Measurements from ENCODE around the gene LMF1. TPM values are rescaled to one million over a fixed set of nuclear protein-coding genes. Genes with fewer than 3 reads are reported as not detected.

LMF1 gene
- total and polyA plus RNA-seq, 2 donors (not counting 1 experiment from before 2014, with no cell fraction given), result 36.4 to 63.2 TPM

DNA sequence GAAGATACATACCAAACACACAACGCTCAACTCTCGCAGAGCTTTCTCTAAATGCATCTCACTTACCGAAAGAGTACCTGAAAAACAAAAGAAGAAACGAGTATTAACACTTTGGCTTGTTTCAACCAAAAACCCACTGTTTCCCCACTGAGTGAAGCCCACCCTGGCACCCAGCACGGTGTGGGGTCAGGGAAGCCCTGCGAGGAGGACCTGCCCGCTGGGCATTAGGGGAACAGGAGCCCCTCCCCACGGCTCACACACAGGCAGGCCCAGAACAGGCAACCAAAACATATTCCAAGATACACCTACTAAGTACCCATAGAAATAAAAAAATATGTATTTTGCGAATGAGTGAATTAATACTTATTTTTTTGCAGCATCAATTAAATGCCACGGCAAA, 36.6 kb downstream of the LMF1 start:
- Mint-ChIP-seq H3K9me3 (ENCODE audit: insufficient read depth) (no peaks in the 10 kb centered on the region), H3K27me3 (no peaks in the 10 kb centered on the region), H3K27ac (no peak overlapping the region), H3K4me1 (no peaks in the 10 kb centered on the region), H3K4me3 (no peak overlapping the region)
- no peak overlapping the region for H3K9ac ChIP-seq (ENCODE audit: low read length)
- WGBS (ENCODE audit: insufficient coverage), result 100% methylated on average over 3 of the region's 10 CpGs
- H3K27ac ChIP-seq (ENCODE audit: low read length in 2 of 2), result no peak overlapping the region
- ATAC-seq (ENCODE audit: low read depth) (no peak), DNase-seq (no peak)
- peaks cover 0 to 7% of the 10 kb centered on the region in 2 experiments for H3K36me3 ChIP-seq (replicated peaks in 1 of 2; ENCODE audit: control extremely low read depth in 1 of 2, control insufficient read depth in 1 of 2, extremely low read depth in 1 of 2, insufficient read depth in 2 of 2, low read length in 1 of 2)
- H4K20me1 ChIP-seq (ENCODE audit: control insufficient read depth, insufficient read depth, low read length, poor library complexity, severe bottlenecking), result no peaks in the 10 kb centered on the region
- TF ChIP-seq, protein P1, sequence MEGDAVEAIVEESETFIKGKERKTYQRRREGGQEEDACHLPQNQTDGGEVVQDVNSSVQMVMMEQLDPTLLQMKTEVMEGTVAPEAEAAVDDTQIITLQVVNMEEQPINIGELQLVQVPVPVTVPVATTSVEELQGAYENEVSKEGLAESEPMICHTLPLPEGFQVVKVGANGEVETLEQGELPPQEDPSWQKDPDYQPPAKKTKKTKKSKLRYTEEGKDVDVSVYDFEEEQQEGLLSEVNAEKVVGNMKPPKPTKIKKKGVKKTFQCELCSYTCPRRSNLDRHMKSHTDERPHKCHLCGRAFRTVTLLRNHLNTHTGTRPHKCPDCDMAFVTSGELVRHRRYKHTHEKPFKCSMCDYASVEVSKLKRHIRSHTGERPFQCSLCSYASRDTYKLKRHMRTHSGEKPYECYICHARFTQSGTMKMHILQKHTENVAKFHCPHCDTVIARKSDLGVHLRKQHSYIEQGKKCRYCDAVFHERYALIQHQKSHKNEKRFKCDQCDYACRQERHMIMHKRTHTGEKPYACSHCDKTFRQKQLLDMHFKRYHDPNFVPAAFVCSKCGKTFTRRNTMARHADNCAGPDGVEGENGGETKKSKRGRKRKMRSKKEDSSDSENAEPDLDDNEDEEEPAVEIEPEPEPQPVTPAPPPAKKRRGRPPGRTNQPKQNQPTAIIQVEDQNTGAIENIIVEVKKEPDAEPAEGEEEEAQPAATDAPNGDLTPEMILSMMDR (IDR thresholded peaks at IDR 0.05), result no peak
- TF ChIP-seq EZH2 (IDR thresholded peaks at IDR 0.05; ENCODE audit: borderline replicate concordance, insufficient read depth, low read depth, low read length, poor library complexity, severe bottlenecking), result no peak
- CTCF ChIA-PET, result no interaction called here
- H3K4me3 ChIP-seq (ENCODE audit: control extremely low read depth in 1 of 5, extremely low read depth in 1 of 5, insufficient read depth in 1 of 5, low read depth in 2 of 5, low read length in 4 of 5), result no peak overlapping the region
- no peak overlapping the region for H2AFZ ChIP-seq (ENCODE audit: insufficient read depth, low read depth, low read length, poor library complexity, severe bottlenecking)
- H3K4me2 ChIP-seq (replicated peaks; ENCODE audit: low read depth, low read length, poor library complexity, severe bottlenecking), result no peak overlapping the region
- H3K4me1 ChIP-seq (ENCODE audit: control insufficient read depth in 2 of 2, insufficient read depth in 2 of 2, low read length in 2 of 2), result no peaks in the 10 kb centered on the region
- H3K79me2 ChIP-seq (ENCODE audit: control insufficient read depth, insufficient read depth, low read length), result no peaks in the 10 kb centered on the region
- no peaks in the 10 kb centered on the region for H3K27me3 ChIP-seq (replicated peaks in 1 of 4; ENCODE audit: control extremely low read depth in 1 of 4, control insufficient read depth in 3 of 4, insufficient read depth in 4 of 4, low read length in 3 of 4)
- POLR2A ChIA-PET, result no interaction called here
- H3K9me3 ChIP-seq (ENCODE audit: control extremely low read depth in 1 of 3, control insufficient read depth in 2 of 3, insufficient read depth in 1 of 3, low read length in 2 of 3), result peaks cover 0 to under 1% (median 0%) of the 10 kb centered on the region in 3 donors
- intact Hi-C loops (cut with micrococcal nuclease), result no loop called here

DNA sequence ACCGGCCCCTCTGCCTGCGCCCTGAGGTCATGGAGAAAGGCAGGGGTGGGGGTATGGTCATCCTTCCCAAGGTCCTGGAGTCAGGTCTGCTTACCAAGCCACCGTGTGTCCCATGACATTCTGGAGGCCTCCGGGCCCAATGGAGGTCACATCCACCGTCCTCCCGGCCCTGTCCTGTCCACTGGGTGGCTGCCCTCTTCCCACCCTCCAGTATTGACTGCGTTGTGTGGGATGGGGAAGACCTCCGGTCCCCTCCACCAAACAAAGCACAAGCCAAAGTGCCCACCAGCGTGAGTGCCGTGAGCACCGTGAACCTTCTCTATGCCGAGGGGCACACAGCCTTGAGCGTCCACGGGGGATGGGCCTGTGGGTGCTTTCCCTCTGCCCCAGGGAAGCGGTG, 37.2 kb downstream of the LMF1 start:
- TF ChIP-seq, protein P1 (IDR thresholded peaks at IDR 0.05), result no peak
- no peak for TF ChIP-seq EZH2 (IDR thresholded peaks at IDR 0.05; ENCODE audit: borderline replicate concordance, insufficient read depth, low read depth, low read length, poor library complexity, severe bottlenecking)
- no peak for ATAC-seq (ENCODE audit: low read depth)
- CTCF ChIA-PET, result no interaction called here
- no peaks in the 10 kb centered on the region for H3K27me3 ChIP-seq (replicated peaks in 1 of 4; ENCODE audit: control extremely low read depth in 1 of 4, control insufficient read depth in 3 of 4, insufficient read depth in 4 of 4, low read length in 3 of 4)
- Mint-ChIP-seq H3K27me3 (no peaks in the 10 kb centered on the region), H3K9me3 (ENCODE audit: insufficient read depth) (no peaks in the 10 kb centered on the region), H3K4me1 (no peaks in the 10 kb centered on the region), H3K4me3 (no peak overlapping the region), H3K27ac (no peak overlapping the region)
- DNase-seq, result no peak
- H3K4me1 ChIP-seq (ENCODE audit: control insufficient read depth in 2 of 2, insufficient read depth in 2 of 2, low read length in 2 of 2), result no peaks in the 10 kb centered on the region
- intact Hi-C loops (cut with micrococcal nuclease), result no loop called here
- no peaks in the 10 kb centered on the region for H4K20me1 ChIP-seq (ENCODE audit: control insufficient read depth, insufficient read depth, low read length, poor library complexity, severe bottlenecking)
- H3K36me3 ChIP-seq (replicated peaks in 1 of 2; ENCODE audit: control extremely low read depth in 1 of 2, control insufficient read depth in 1 of 2, extremely low read depth in 1 of 2, insufficient read depth in 2 of 2, low read length in 1 of 2), result peaks cover 0 to 7% of the 10 kb centered on the region in 2 experiments
- 95% methylated on average over 12 of the region's 15 CpGs for WGBS (ENCODE audit: insufficient coverage)
- H3K9me3 ChIP-seq (ENCODE audit: control extremely low read depth in 1 of 3, control insufficient read depth in 2 of 3, insufficient read depth in 1 of 3, low read length in 2 of 3), result no peaks in the 10 kb centered on the region
- POLR2A ChIA-PET, result no interaction called here
- no peak overlapping the region for H3K4me3 ChIP-seq (ENCODE audit: control extremely low read depth in 1 of 5, extremely low read depth in 1 of 5, insufficient read depth in 1 of 5, low read depth in 2 of 5, low read length in 4 of 5)
- no peaks in the 10 kb centered on the region for H3K79me2 ChIP-seq (ENCODE audit: control insufficient read depth, insufficient read depth, low read length)
- no peak overlapping the region for H3K9ac ChIP-seq (ENCODE audit: low read length)
- H3K4me2 ChIP-seq (replicated peaks; ENCODE audit: low read depth, low read length, poor library complexity, severe bottlenecking), result no peak overlapping the region
- H3K27ac ChIP-seq (ENCODE audit: low read length in 2 of 2), result no peak overlapping the region
- H2AFZ ChIP-seq (ENCODE audit: insufficient read depth, low read depth, low read length, poor library complexity, severe bottlenecking), result no peak overlapping the region

Data from B cell (primary cell).